GM23338 (cell line): ENCODE measurements around the gene FBXL17. TPM values are rescaled to one million over a fixed set of nuclear protein-coding genes. Genes with fewer than 3 reads are reported as not detected.

ENCODE experiments used
- ATAC-seq: fragments of 200-7000 bp; cut with Tn5 transposase; 3 replicates; pipeline ENCODE4 v1.9.1; 2020
- DNase-seq: peaks from one replicate; pipeline ENCODE4 v3.0.0-alpha.2; 2015; ENCODE audit warnings: low spot score
- H2AFZ ChIP-seq: fragments of 200-600 bp; sonication (generic); 2 replicates; pipeline ENCODE4 v1.8.0; 2016; ENCODE audit warnings: antibody characterized with exemption, mild to moderate bottlenecking, moderate library complexity
- H3F3A ChIP-seq: fragments of 200-600 bp; sonication (generic); replicated peaks from 2 replicates; pipeline ENCODE4 v1.8.0; 2017; ENCODE audit warnings: antibody characterized with exemption, mixed run types, low read depth
- H3K27ac ChIP-seq: fragments of 200-600 bp; sonication (generic); 2 replicates; pipeline ENCODE4 v1.6.1; 2016; ENCODE audit warnings: low read depth
- H3K27me3 ChIP-seq: fragments of 200-600 bp; sonication (generic); 2 replicates; pipeline ENCODE4 v1.8.0; 2016; ENCODE audit warnings: mild to moderate bottlenecking, mixed run types, moderate library complexity; ENCODE audit not compliant: insufficient read depth
- H3K36me3 ChIP-seq: fragments of 200-600 bp; sonication (generic); 2 replicates; pipeline ENCODE4 v1.8.0; 2016; ENCODE audit warnings: mild to moderate bottlenecking; ENCODE audit not compliant: insufficient read depth
- H3K4me1 ChIP-seq: fragments of 200-600 bp; sonication (generic); 2 replicates; pipeline ENCODE4 v1.8.0; 2016; ENCODE audit warnings: mild to moderate bottlenecking, moderate library complexity; ENCODE audit not compliant: insufficient read depth
- H3K4me2 ChIP-seq: fragments of 200-600 bp; sonication (generic); 2 replicates; pipeline ENCODE4 v1.7.1; 2017; ENCODE audit warnings: mixed run types
- H3K4me3 ChIP-seq: fragments of 200-600 bp; sonication (generic); 2 replicates; pipeline ENCODE4 v1.6.1; 2016; ENCODE audit warnings: mixed run types
- H3K79me2 ChIP-seq: fragments of 200-600 bp; sonication (generic); replicated peaks from 2 replicates; pipeline ENCODE4 v1.8.0; 2017; ENCODE audit warnings: mild to moderate bottlenecking; ENCODE audit not compliant: insufficient read depth
- H3K9me2 ChIP-seq: fragments of 200-600 bp; sonication (generic); 2 replicates; pipeline ENCODE4 v1.8.0; 2017; ENCODE audit not compliant: insufficient read depth
- H4K20me1 ChIP-seq: fragments of 200-600 bp; sonication (generic); replicated peaks from 2 replicates; pipeline ENCODE4 v1.8.0; 2017; ENCODE audit warnings: mild to moderate bottlenecking; ENCODE audit not compliant: insufficient read depth
- H3K27ac Mint-ChIP-seq: 2 replicates; pipeline ENCODE4 v1.8.0; 2020; ENCODE audit warnings: inconsistent platforms, mild to moderate bottlenecking, moderate library complexity, mixed read lengths
- H3K27me3 Mint-ChIP-seq: 3 replicates; pipeline ENCODE4 v1.8.0; 2022; ENCODE audit warnings: low read depth, mild to moderate bottlenecking, moderate library complexity, mixed read lengths, inconsistent platforms; ENCODE audit not compliant: insufficient read depth, poor library complexity
- H3K36me3 Mint-ChIP-seq: 3 replicates; pipeline ENCODE4 v1.8.0; 2021; ENCODE audit warnings: low read depth, mild to moderate bottlenecking, inconsistent platforms, moderate library complexity, mixed read lengths
- H3K4me1 Mint-ChIP-seq: 3 replicates; pipeline ENCODE4 v1.8.0; 2020; ENCODE audit warnings: mild to moderate bottlenecking, inconsistent platforms, mixed read lengths
- H3K4me3 Mint-ChIP-seq: 3 replicates; pipeline ENCODE4 v1.8.0; 2021; ENCODE audit warnings: moderate library complexity, mild to moderate bottlenecking, inconsistent platforms, mixed read lengths
- H3K9me3 Mint-ChIP-seq: 3 replicates; pipeline ENCODE4 v1.8.0; 2020; ENCODE audit warnings: moderate library complexity, mild to moderate bottlenecking, inconsistent platforms, mixed read lengths
- CREB1 ChIP-seq: fragments of 250-450 bp; sonication (Bioruptor Pico); IDR thresholded peaks from 2 replicates; pipeline ENCODE4 v1.5.0; 2020; ENCODE audit warnings: low read depth, mild to moderate bottlenecking, moderate library complexity
- CTCF ChIP-seq, 2 experiments: fragments of 200-600 bp in 1 of 2; sonication (generic) in 1 of 2; conservative IDR thresholded peaks; 2 replicates each; pipeline versions ENCODE4 v1.5.1 to v1.6.1; 2016 to 2017; ENCODE audit warnings: antibody characterized with exemption in 2 of 2, low read depth in 2 of 2, mild to moderate bottlenecking in 2 of 2, moderate library complexity in 1 of 2
- EZH2 ChIP-seq: fragments of 200-600 bp; sonication (generic); IDR thresholded peaks from one replicate; pipeline ENCODE4 v1.8.0; 2017; ENCODE audit warnings: antibody characterized with exemption, mild to moderate bottlenecking, low read depth; ENCODE audit not compliant: unreplicated experiment
- EZH2phosphoT487 ChIP-seq: fragments of 200-600 bp; sonication (generic); IDR thresholded peaks from one replicate; pipeline ENCODE4 v1.8.1; 2018; ENCODE audit warnings: antibody characterized with exemption; ENCODE audit not compliant: unreplicated experiment
- JUNB ChIP-seq: IDR thresholded peaks from one replicate; pipeline ENCODE4 v1.6.1; 2016; ENCODE audit warnings: antibody characterized with exemption; ENCODE audit not compliant: unreplicated experiment
- NANOG ChIP-seq: IDR thresholded peaks from 2 replicates; pipeline ENCODE4 v1.6.1; 2016; ENCODE audit warnings: antibody characterized with exemption, borderline replicate concordance
- POLR2AphosphoS5 ChIP-seq: IDR thresholded peaks from 2 replicates; pipeline ENCODE4 v1.6.1; 2016; ENCODE audit warnings: antibody characterized with exemption, low read depth
- REST ChIP-seq: IDR thresholded peaks from one replicate; pipeline ENCODE4 v1.6.1; 2018; ENCODE audit warnings: antibody characterized with exemption; ENCODE audit not compliant: unreplicated experiment
- STAT1 ChIP-seq: IDR thresholded peaks from one replicate; pipeline ENCODE4 v1.6.1; 2016; ENCODE audit warnings: antibody characterized with exemption; ENCODE audit not compliant: unreplicated experiment
- ZNF114 ChIP-seq: fragments of 250-450 bp; sonication (Bioruptor Pico); IDR thresholded peaks from 2 replicates; pipeline ENCODE4 v1.5.0; 2020; ENCODE audit warnings: mild to moderate bottlenecking, moderate library complexity
- ZNF331 ChIP-seq: fragments of 250-450 bp; sonication (Bioruptor Pico); IDR thresholded peaks from 2 replicates; pipeline ENCODE4 v1.5.0; 2020; ENCODE audit warnings: low read depth, mild to moderate bottlenecking, moderate library complexity
- ZNF462 ChIP-seq: fragments of 250-450 bp; sonication (Bioruptor Pico); IDR thresholded peaks from 2 replicates; pipeline ENCODE4 v1.5.0; 2020; ENCODE audit warnings: mild to moderate bottlenecking, moderate library complexity
- polyA plus RNA-seq: library from polyadenylated mRNA; unstranded; fragments of >200 nt; fragmentation: Nextera tagmentation; extraction: Ambion mirVana; gene quantifications from 2 replicates; pipeline ENCODE4 v1.2.1, GENCODE V29; 2016
- total RNA-seq: library from RNA; depleted of rRNA; stranded (reverse); fragments of >200 nt; shearing (Covaris generic); gene quantifications from 2 replicates; pipeline ENCODE4 v1.2.3, GENCODE V29; 2014
- TF ChIP-seq, protein P1 (sequence below): IDR thresholded peaks from 2 replicates; pipeline ENCODE4 v1.6.1; 2016; ENCODE audit warnings: antibody characterized with exemption

The FBXL17 gene
- total and polyA plus RNA-seq, 2 experiments from 2014 or later: 2.0 to 2.7 TPM

DNA sequence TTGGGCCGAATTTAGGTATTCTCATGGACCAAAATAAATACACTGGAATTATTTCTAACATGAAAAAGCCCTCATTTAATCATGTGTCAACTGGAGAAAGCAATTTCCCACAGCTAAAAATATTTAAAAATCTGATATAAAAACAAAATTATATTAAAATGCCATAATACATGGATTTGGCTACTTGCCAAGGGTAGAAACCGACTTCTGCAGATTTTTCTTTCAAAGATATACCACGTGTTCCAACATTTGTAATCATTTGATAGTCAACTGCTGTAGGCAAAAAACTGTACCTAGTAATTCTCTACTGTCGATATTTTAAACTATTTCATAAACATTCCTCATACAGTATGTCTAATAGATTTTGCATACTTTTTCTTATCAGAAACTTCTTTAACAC lies 237.6 kb downstream of the FBXL17 start:
- Mint-ChIP-seq H3K9me3 (no peaks in the 10 kb centered on the region; the same call in 2 of the 3 replicates), H3K27ac (no peak overlapping the region), H3K4me1 (no peaks in the 10 kb centered on the region), H3K4me3 (no peak overlapping the region), H3K36me3 (no peaks in the 10 kb centered on the region), H3K27me3 (no peaks in the 10 kb centered on the region)
- no peaks in the 10 kb centered on the region for H3K9me2 ChIP-seq
- no peak for TF ChIP-seq CTCF (conservative IDR thresholded peaks at IDR 0.05; ENCODE audit: low read depth in 2 of 2)
- no peak for TF ChIP-seq POLR2AphosphoS5
- TF ChIP-seq NANOG: no peak
- no peak for TF ChIP-seq ZNF462 (CRISPR knock-in tag)
- TF ChIP-seq STAT1: no peak
- TF ChIP-seq, protein P1, sequence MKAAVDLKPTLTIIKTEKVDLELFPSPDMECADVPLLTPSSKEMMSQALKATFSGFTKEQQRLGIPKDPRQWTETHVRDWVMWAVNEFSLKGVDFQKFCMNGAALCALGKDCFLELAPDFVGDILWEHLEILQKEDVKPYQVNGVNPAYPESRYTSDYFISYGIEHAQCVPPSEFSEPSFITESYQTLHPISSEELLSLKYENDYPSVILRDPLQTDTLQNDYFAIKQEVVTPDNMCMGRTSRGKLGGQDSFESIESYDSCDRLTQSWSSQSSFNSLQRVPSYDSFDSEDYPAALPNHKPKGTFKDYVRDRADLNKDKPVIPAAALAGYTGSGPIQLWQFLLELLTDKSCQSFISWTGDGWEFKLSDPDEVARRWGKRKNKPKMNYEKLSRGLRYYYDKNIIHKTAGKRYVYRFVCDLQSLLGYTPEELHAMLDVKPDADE: no peak
- no peak for TF ChIP-seq JUNB
- no peak for TF ChIP-seq EZH2phosphoT487
- no peak for TF ChIP-seq ZNF331 (CRISPR knock-in tag)
- no peak for TF ChIP-seq REST
- TF ChIP-seq ZNF114 (CRISPR knock-in tag): no peak
- TF ChIP-seq EZH2: no peak
- TF ChIP-seq CREB1 (CRISPR knock-in tag): no peak
- no peaks in the 10 kb centered on the region for H4K20me1 ChIP-seq
- H3K4me2 ChIP-seq: no peak overlapping the region
- DNase-seq (no peak), ATAC-seq (no peak)
- no peaks in the 10 kb centered on the region for H3F3A ChIP-seq
- no peaks in the 10 kb centered on the region for H3K79me2 ChIP-seq
- H3K4me1 ChIP-seq: no peaks in the 10 kb centered on the region
- no peaks in the 10 kb centered on the region for H3K36me3 ChIP-seq
- no peak overlapping the region for H3K4me3 ChIP-seq
- H2AFZ ChIP-seq: no peak overlapping the region
- H3K27ac ChIP-seq: no peak overlapping the region
- no peaks in the 10 kb centered on the region for H3K27me3 ChIP-seq
